ENCODE measurements around the gene MAP3K12.

- TF ChIP-seq CTCF (IDR thresholded peaks at IDR 0.05; ENCODE audit: low read depth, low read length, poor library complexity, severe bottlenecking): no peak
- no peak for TF ChIP-seq EZH2phosphoT487 (IDR thresholded peaks at IDR 0.05; ENCODE audit: borderline replicate concordance, low read length)
Measured at GRCh38 chr12:53501615-53502181, 2.4 kb upstream of the MAP3K12 start.
